HepG2 (cell line): ENCODE data around the gene DDX18. TPM values are rescaled to one million over a fixed set of nuclear protein-coding genes. Genes with fewer than 3 reads are reported as not detected.

Experiments used
- ATAC-seq: fragments of 200-7000 bp; cut with Tn5 transposase; 3 replicates; pipeline ENCODE4 v1.9.1; 2020; ENCODE audit warnings: mild to moderate bottlenecking, moderate library complexity
- BruUV-seq: library from RNA; stranded (reverse); fragments of 400-500 nt; replicated peaks from 2 replicates; lab custom pipeline; 2021; lab: Mats Ljungman, UMichigan
- CTCF ChIA-PET: fragments of 300-600 bp; formaldehyde crosslinking; extraction: SDS; loops from one replicate; lab custom pipeline; 2021; ENCODE audit warnings: low total read pairs, inconsistent platforms, low intra/inter-chr PET ratio; lab: Yijun Ruan, JAX
- POLR2A ChIA-PET: fragments of 350-600 bp; sonication (Branson Sonifier 250); formaldehyde crosslinking; loops from one replicate; lab custom pipeline; 2020; ENCODE audit warnings: antibody characterized with exemption, inconsistent platforms; lab: Yijun Ruan, JAX
- DNase-seq: peaks from one replicate; pipeline ENCODE4 v3.0.0-alpha.2; 2015; ENCODE audit warnings: low spot score
- FAIRE-seq: peaks from 3 replicates; lab custom pipeline; 2011; peaks lifted over from hg19 to GRCh38; lab: Jason Lieb, UNC
- H2AFZ ChIP-seq: one replicate; pipeline ENCODE4 v1.6.1; 2011; ENCODE audit warnings: low read length, inconsistent platforms
- H3K27ac ChIP-seq: fragments of 300-600 bp; 3 replicates; pipeline ENCODE4 v1.8.0; 2011; ENCODE audit warnings: mixed run types, mild to moderate bottlenecking, mixed read lengths, low read length, inconsistent platforms; ENCODE audit not compliant: insufficient read depth; ENCODE audit errors: extremely low read length
- H3K27me3 ChIP-seq, 2 experiments: fragments of 200-600 bp in 1 of 2; 2 replicates in 1 of 2; 3 replicates in 1 of 2; pipeline versions ENCODE4 v1.6.0 to v1.8.0; 2011; ENCODE audit warnings: low read length in 2 of 2, mild to moderate bottlenecking in 2 of 2, moderate library complexity in 2 of 2, inconsistent platforms in 1 of 2; ENCODE audit not compliant: insufficient read depth in 2 of 2, control insufficient read depth in 1 of 2
- H3K36me3 ChIP-seq, 2 experiments: fragments of 200-600 bp in 1 of 2; replicated peaks in 1 of 2; 2 replicates in 1 of 2; 3 replicates in 1 of 2; pipeline versions ENCODE4 v1.5.1 to v1.8.0; 2011; ENCODE audit warnings: low read length in 2 of 2, inconsistent platforms in 1 of 2; ENCODE audit not compliant: insufficient read depth in 2 of 2, control insufficient read depth in 1 of 2
- H3K4me1 ChIP-seq: 2 replicates; pipeline ENCODE4 v1.5.1; 2012; ENCODE audit warnings: low read length, inconsistent platforms; ENCODE audit not compliant: insufficient read depth
- H3K4me2 ChIP-seq: 2 replicates; pipeline ENCODE4 v1.6.0; 2011; ENCODE audit warnings: low read depth, low read length, inconsistent platforms
- H3K4me3 ChIP-seq, 3 experiments: fragments of 200-600 bp in 1 of 3; sonication (generic), shearing (Covaris generic) in 1 of 3; replicated peaks in 1 of 3; 2 replicates each; pipeline ENCODE4 v1.5.1; 2011 to 2016; ENCODE audit warnings: low read length in 3 of 3, inconsistent platforms in 2 of 3, low read depth in 2 of 3, mild to moderate bottlenecking in 2 of 3, control low read depth in 1 of 3, mixed read lengths in 1 of 3; ENCODE audit not compliant: insufficient read depth in 1 of 3
- H3K79me2 ChIP-seq: one replicate; pipeline ENCODE4 v1.6.1; 2011; ENCODE audit warnings: low read length, inconsistent platforms; ENCODE audit not compliant: insufficient read depth
- H3K9ac ChIP-seq: 2 replicates; pipeline ENCODE4 v1.6.0; 2011; ENCODE audit warnings: mild to moderate bottlenecking, low read depth, low read length, inconsistent platforms; ENCODE audit not compliant: insufficient read depth
- H3K9me3 ChIP-seq: 2 replicates; pipeline ENCODE4 v1.5.1; 2012; ENCODE audit warnings: mild to moderate bottlenecking, low read length
- H4K20me1 ChIP-seq: 2 replicates; pipeline ENCODE4 v1.6.0; 2011; ENCODE audit warnings: inconsistent platforms, mild to moderate bottlenecking, low read length, moderate library complexity; ENCODE audit not compliant: insufficient read depth
- ARID3A ChIP-seq: IDR thresholded peaks from 2 replicates; pipeline ENCODE4 v1.6.1; 2012; ENCODE audit warnings: low read depth, low read length, improper control_type of control experiment
- CAMTA2 ChIP-seq: sonication (generic); formaldehyde crosslinking; IDR thresholded peaks from 2 replicates; pipeline ENCODE4 v1.4.0; 2020; ENCODE audit warnings: mild to moderate bottlenecking, missing genetic modification reagents, borderline replicate concordance
- CTCF ChIP-seq: sonication (generic); formaldehyde crosslinking; IDR thresholded peaks from 2 replicates; pipeline ENCODE4 v1.5.0; 2020; ENCODE audit warnings: mild to moderate bottlenecking, missing genetic modification reagents, moderate library complexity
- GTF3A ChIP-seq: sonication (generic); formaldehyde crosslinking; conservative IDR thresholded peaks from 2 replicates; pipeline ENCODE4 v1.4.0; 2020; ENCODE audit warnings: mild to moderate bottlenecking, missing genetic modification reagents
- RAD21 ChIP-seq: fragments of 450-650 bp; formaldehyde crosslinking; IDR thresholded peaks from 2 replicates; pipeline ENCODE4 v1.5.0; 2020; ENCODE audit warnings: mild to moderate bottlenecking
- SKIL ChIP-seq: sonication (generic); formaldehyde crosslinking; IDR thresholded peaks from 2 replicates; pipeline ENCODE4 v1.8.0; 2022; ENCODE audit warnings: missing genetic modification reagents, mild to moderate bottlenecking, moderate library complexity, borderline replicate concordance
- SMC3 ChIP-seq: IDR thresholded peaks from 2 replicates; pipeline ENCODE4 v1.6.1; 2011; ENCODE audit warnings: low read length, improper control_type of control experiment
- STAG1 ChIP-seq: sonication (generic); formaldehyde crosslinking; IDR thresholded peaks from 2 replicates; pipeline ENCODE4 v1.4.0; 2020; ENCODE audit warnings: missing genetic modification reagents
- TRIM22 ChIP-seq: fragments of 450-650 bp; IDR thresholded peaks from 2 replicates; pipeline ENCODE4 v1.6.1; 2017
- TRIM24 ChIP-seq: sonication (generic); formaldehyde crosslinking; IDR thresholded peaks from 2 replicates; pipeline ENCODE4 v1.8.0; 2022; ENCODE audit warnings: mild to moderate bottlenecking, missing genetic modification reagents
- WIZ ChIP-seq: sonication (generic); formaldehyde crosslinking; IDR thresholded peaks from 2 replicates; pipeline ENCODE4 v1.5.1; 2020; ENCODE audit warnings: mild to moderate bottlenecking, missing genetic modification reagents
- ZNF589 ChIP-seq: sonication (generic); formaldehyde crosslinking; conservative IDR thresholded peaks from 2 replicates; pipeline ENCODE4 v1.8.0; 2022; ENCODE audit warnings: mild to moderate bottlenecking, moderate library complexity, missing genetic modification reagents
- in situ Hi-C: cut with HindIII; loops from 2 replicates; pipeline ENCODE4 v1.10.0; 2017; ENCODE audit warnings: low pct_unique_long_range_greater_than_20kb; ENCODE audit not compliant: extremely low pct_ligation_motif_present
- intact Hi-C: fragments of 100-400 bp; cut with micrococcal nuclease; formaldehyde crosslinking; loops from one replicate; pipeline ENCODE4 v1.10.0; 2022; ENCODE audit not compliant: unreplicated experiment
- polyA plus RNA-seq, 8 experiments: library from polyadenylated mRNA; depleted of rRNA in 3 of 8; stranded (reverse) in 7 of 8; unstranded in 1 of 8; fragments of >200 nt; fragmentation: Illumina TruSeq in 4 of 8; extraction: Trizol in 4 of 8; gene quantifications; 2 replicates each; pipeline versions ENCODE4 v1.2.1 to v1.2.3, GENCODE V29; 2011 to 2016; ENCODE audit warnings: low read depth in 4 of 8, missing spikeins in 1 of 8, mixed read lengths in 1 of 8; ENCODE audit not compliant: insufficient read depth in 1 of 8
- total RNA-seq, 5 experiments: library from RNA; depleted of rRNA; stranded (reverse); fragments of >200 nt; fragmentation: Illumina TruSeq; extraction: Trizol; gene quantifications; 2 replicates each; pipeline ENCODE4 v1.2.3, GENCODE V29; 2016; ENCODE audit warnings: low read depth in 1 of 5

DDX18 gene
- total and polyA plus RNA-seq, 2 of the 13 experiments (the other 11 are each of a cell fraction or from before 2014, with no cell fraction given), result 64.0 to 134 TPM

- ChIA-PET CTCF (interaction anchor here (0.9 to 1.4 kb wide), 3 partner anchors 13 to 316 kb away, joined by 3 to 4 read pairs (median 4); partner anchors contain the start of gene DDX18), POLR2A (no interaction called here)
- no TSS peak for BruUV-seq
- ATAC-seq (peak; percentile 83), FAIRE-seq (peak; percentile 42), DNase-seq (peak; percentile 59)
- Histone ChIP-seq H3K9ac (no peak overlapping the region), H3K27me3 (no peaks in the 10 kb centered on the region), H3K36me3 (no peaks in the 10 kb centered on the region), H2AFZ (no peak overlapping the region), H3K4me1 (no peaks in the 10 kb centered on the region), H4K20me1 (no peaks in the 10 kb centered on the region), H3K27ac (no peak overlapping the region), H3K4me3 (no peak overlapping the region), H3K9me3 (no peaks in the 10 kb centered on the region; the same call in 1 of the 2 replicates), H3K4me2 (no peak overlapping the region), H3K79me2 (no peaks in the 10 kb centered on the region)
- TF ChIP-seq CAMTA2 (CRISPR knock-in tag) (no peak), TRIM22 (no peak), ZNF589 (no peak), WIZ (CRISPR knock-in tag) (no peak), RAD21 (peak; percentile 31; the same call in 1 of the 2 replicates), CTCF (CRISPR knock-in tag) (peak; percentile 73), STAG1 (CRISPR knock-in tag) (peak; percentile 67), SMC3 (peak; percentile 71; the same call in 1 of the 2 replicates), SKIL (no peak), GTF3A (no peak), TRIM24 (no peak), ARID3A (peak; percentile 69)
- intact Hi-C loops, result loop anchor here (1.0 to 2.0 kb wide), 2 partner anchors 63 to 315 kb away; no protein-coding TSS in a partner anchor
- in situ Hi-C loops, result no loop called here
Measured at GRCh38 chr2:117785740-117786139, 28.8 kb upstream of the DDX18 start.
